Activated B cell treated with CpG ODN at 0.5 μM for 24 hours (primary cell): ENCODE measurements around the gene CLHC1. TPM values are rescaled to one million over a fixed set of nuclear protein-coding genes. Genes with fewer than 3 reads are reported as not detected.

Source experiments
- ATAC-seq: fragments of 200-7000 bp; cut with Tn5 transposase; one replicate; pipeline ENCODE4 v1.10.0; 2021; ENCODE audit warnings: low read depth, mild to moderate bottlenecking, moderate library complexity
- CTCF ChIA-PET: fragments of 350-600 bp; sonication (Branson Sonifier 250); formaldehyde crosslinking; loops from one replicate; lab custom pipeline; 2021; ENCODE audit warnings: antibody characterized with exemption; lab: Charles Lee
- POLR2A ChIA-PET: fragments of 350-600 bp; sonication (Branson Sonifier 250); formaldehyde crosslinking; loops from one replicate; lab custom pipeline; 2021; ENCODE audit warnings: antibody characterized with exemption; lab: Charles Lee
- DNase-seq: peaks from one replicate; pipeline ENCODE4 v3.0.0; 2022
- H3K27ac Mint-ChIP-seq: one replicate; pipeline ENCODE4 v1.8.0; 2020; ENCODE audit warnings: mixed read lengths
- H3K27me3 Mint-ChIP-seq: one replicate; pipeline ENCODE4 v1.8.0; 2021; ENCODE audit warnings: mixed read lengths
- H3K36me3 Mint-ChIP-seq: one replicate; pipeline ENCODE4 v1.8.0; 2021; ENCODE audit warnings: low read depth, mixed read lengths
- H3K4me1 Mint-ChIP-seq: one replicate; pipeline ENCODE4 v1.8.0; 2021; ENCODE audit warnings: mixed read lengths
- H3K4me3 Mint-ChIP-seq: one replicate; pipeline ENCODE4 v1.8.0; 2020; ENCODE audit warnings: mild to moderate bottlenecking, mixed read lengths
- H3K9me3 Mint-ChIP-seq: one replicate; pipeline ENCODE4 v1.8.0; 2020; ENCODE audit warnings: mixed read lengths
- CTCF ChIP-seq: fragments of 200-600 bp; IDR thresholded peaks from one replicate; pipeline ENCODE4 v1.8.0; 2022; ENCODE audit warnings: antibody characterized with exemption, mild to moderate bottlenecking
- intact Hi-C: fragments of 100-400 bp; cut with micrococcal nuclease; formaldehyde crosslinking; loops from one replicate; pipeline ENCODE4 v1.15.1; 2024
- total RNA-seq: library from RNA; stranded (reverse); gene quantifications from 2 replicates; pipeline ENCODE4 v1.2.3, GENCODE V29; 2022

CLHC1 gene
- total RNA-seq, 1 donor from 2014 or later: 10.5 TPM

GRCh38 chr2:55169359-55169758, 62.7 kb downstream of the CLHC1 start:
- TF ChIP-seq CTCF: no peak
- Mint-ChIP-seq H3K4me3 (no peak overlapping the region), H3K9me3 (no peaks in the 10 kb centered on the region), H3K4me1 (no peaks in the 10 kb centered on the region), H3K27me3 (no peaks in the 10 kb centered on the region), H3K36me3 (no peaks in the 10 kb centered on the region), H3K27ac (no peak overlapping the region)
- no peak for ATAC-seq
- ChIA-PET POLR2A (no interaction called here), CTCF (interaction anchor here (0.6 to 9.0 kb wide), 12 partner anchors 11 to 1062 kb away, joined by 3 to 96 read pairs (median 12); partner anchors contain the start of gene RTN4)
- intact Hi-C loops: loop anchor here (2.0 to 5.0 kb wide), 2 partner anchors 512 to 1063 kb away; no protein-coding TSS in a partner anchor
- DNase-seq: no peak

DNA sequence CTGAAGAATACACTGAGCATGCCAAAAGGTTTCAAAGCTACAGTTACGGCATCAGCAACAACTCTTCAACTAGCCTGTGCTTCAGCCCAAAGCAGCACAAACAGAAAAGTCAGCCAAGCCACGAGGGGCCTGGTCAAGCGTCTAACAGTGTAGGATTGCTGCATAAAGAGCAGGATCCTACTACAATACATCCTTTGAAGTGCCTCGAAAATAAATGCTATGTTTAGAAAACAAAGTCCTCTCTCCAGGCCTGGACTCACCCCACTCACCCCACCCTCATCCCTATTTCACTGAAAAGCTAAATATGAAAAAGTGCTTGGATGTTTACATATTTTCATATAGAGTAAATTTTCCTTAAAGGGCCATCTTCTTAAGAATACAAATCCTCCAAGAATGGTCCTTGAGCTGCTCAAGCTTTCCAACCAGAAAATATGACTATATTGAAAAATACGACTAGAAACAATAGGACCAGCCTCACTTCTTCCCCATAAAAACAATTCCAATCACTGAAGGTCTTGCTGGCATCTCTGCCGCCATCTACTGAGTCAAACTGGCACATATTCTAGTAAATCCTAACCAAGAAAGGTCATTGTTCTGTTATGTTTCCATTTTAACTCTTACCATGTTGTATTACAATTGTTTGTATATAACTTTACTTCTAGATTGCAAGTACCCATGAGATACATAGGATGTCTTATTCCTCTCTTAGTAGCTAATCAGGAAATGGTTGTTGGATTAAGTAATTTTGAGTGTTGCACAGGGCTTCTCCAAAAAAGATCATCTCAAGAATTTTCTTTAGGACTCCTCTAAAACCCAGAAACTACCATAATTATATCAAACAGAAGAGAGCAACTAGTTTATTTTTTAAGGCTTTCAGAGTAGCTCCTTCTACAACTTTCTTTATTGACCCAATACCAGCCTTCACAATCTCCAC, 63.6 kb downstream of the CLHC1 start:
- H3K27ac Mint-ChIP-seq: no peak overlapping the region
- no peaks in the 10 kb centered on the region for H3K9me3 Mint-ChIP-seq
- ChIA-PET CTCF (interaction anchor here (0.7 to 9.0 kb wide), 19 partner anchors 8 to 1061 kb away, joined by 3 to 96 read pairs (median 8); partner anchors contain the start of gene RTN4), POLR2A (interaction anchor here (0.5 to 1.6 kb wide), 2 partner anchors 118 to 150 kb away, joined by 4 to 6 read pairs; partner anchors contain the start of gene RTN4)
- DNase-seq: no peak
- no peak for TF ChIP-seq CTCF
- intact Hi-C loops: loop anchor here (1.0 to 5.0 kb wide), 7 partner anchors 97 to 1062 kb away; no protein-coding TSS in a partner anchor
- peak; percentile 45 for ATAC-seq
- no peaks in the 10 kb centered on the region for H3K27me3 Mint-ChIP-seq
- H3K36me3 Mint-ChIP-seq: no peaks in the 10 kb centered on the region
- H3K4me3 Mint-ChIP-seq: no peak overlapping the region
- no peaks in the 10 kb centered on the region for H3K4me1 Mint-ChIP-seq

DNA sequence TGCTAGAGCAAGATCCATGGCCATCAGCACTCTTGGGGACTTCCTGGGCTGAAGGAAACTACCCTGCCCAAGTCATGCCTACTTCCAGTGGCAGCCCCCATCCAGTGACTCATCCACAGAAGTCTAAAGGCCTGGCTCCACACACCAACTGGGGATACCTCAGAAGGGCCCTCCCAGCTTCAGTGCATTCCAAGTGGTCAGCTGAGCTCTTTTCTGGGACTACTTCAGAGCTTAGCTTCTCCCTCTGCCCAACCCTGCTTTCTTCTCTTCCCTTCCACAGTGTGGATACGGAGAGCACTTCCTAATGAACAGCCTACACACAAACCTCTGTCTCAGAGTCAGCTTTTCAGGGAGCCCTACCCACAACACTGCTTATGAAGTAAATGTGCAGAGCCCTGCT, 66.5 kb downstream of the CLHC1 start:
- Mint-ChIP-seq H3K36me3 (no peaks in the 10 kb centered on the region), H3K9me3 (no peaks in the 10 kb centered on the region), H3K27me3 (no peaks in the 10 kb centered on the region), H3K27ac (no peak overlapping the region), H3K4me3 (no peak overlapping the region), H3K4me1 (no peaks in the 10 kb centered on the region)
- no peak for TF ChIP-seq CTCF
- POLR2A ChIA-PET: no interaction called here
- intact Hi-C loops: loop anchor here (5.0 kb wide), 1 partner anchor 508 kb away; no protein-coding TSS in a partner anchor
- CTCF ChIA-PET: interaction anchor here (0.8 to 9.0 kb wide), 4 partner anchors 10 to 266 kb away, joined by 3 to 96 read pairs (median 23); no protein-coding TSS in a partner anchor
- ATAC-seq: no peak
- DNase-seq: no peak

DNA sequence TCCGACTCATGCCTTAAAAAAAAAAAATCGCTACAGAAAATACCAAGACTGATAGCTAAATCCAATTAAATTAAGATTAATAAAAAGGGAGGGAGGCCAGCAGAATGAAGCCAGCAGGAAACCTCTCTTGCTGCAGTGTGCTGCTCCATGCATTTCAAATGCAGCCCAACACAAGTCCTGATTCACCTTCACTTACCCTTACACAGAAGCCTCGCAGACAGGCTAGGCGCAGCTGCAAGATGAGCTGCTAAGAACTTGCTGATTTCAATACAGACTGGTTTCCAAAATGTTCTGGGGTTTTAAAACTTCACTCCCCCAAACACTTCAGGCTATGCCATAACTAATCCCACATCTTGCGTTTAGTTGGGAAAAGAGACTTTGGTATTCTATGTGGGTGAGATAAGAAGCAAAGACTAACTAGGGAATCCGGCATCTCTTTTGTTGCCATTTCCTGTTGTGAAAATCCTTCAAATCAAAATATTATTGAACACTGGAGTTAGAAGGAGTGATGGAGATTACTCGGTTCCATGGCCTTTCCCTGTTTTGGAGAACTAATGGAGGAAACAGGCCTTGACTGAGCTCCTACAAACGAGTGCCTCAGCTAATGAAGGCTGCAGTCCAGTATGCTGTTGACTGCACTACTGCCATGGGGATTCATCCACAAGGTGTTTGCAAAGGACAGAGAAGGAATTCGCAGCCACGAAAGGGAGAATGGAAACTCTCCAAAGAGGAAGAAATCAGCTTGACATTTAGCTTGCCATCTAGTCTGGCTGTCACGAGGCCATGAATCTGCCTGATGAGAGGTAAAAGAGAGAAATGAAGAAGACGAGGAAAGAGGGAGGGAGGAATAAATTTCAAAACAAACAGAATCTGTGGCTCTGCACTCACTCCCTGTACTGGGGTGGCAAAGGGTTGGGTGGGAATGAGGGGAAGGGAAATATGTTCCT, 67.3 kb downstream of the CLHC1 start:
- ChIA-PET CTCF (interaction anchor here (7.3 to 9.0 kb wide), 2 partner anchors 152 to 266 kb away, joined by 37 to 96 read pairs; no protein-coding TSS in a partner anchor), POLR2A (no interaction called here)
- no peak overlapping the region for H3K4me3 Mint-ChIP-seq
- H3K27ac Mint-ChIP-seq: no peak overlapping the region
- intact Hi-C loops: loop anchor here (5.0 kb wide), 1 partner anchor 508 kb away; no protein-coding TSS in a partner anchor
- H3K27me3 Mint-ChIP-seq: no peaks in the 10 kb centered on the region
- no peaks in the 10 kb centered on the region for H3K9me3 Mint-ChIP-seq
- no peak for TF ChIP-seq CTCF
- H3K4me1 Mint-ChIP-seq: no peaks in the 10 kb centered on the region
- no peaks in the 10 kb centered on the region for H3K36me3 Mint-ChIP-seq
- DNase-seq (no peak), ATAC-seq (no peak)
